Immature natural killer cell (primary cell): Measurements from ENCODE around the gene PPP1R14C. TPM values are rescaled to one million over a fixed set of nuclear protein-coding genes. Genes with fewer than 3 reads are reported as not detected.

Experiments used
- DNase-seq, 3 donors: peaks; one replicate each; pipeline ENCODE4 v3.0.0; 2022; ENCODE audit warnings: mixed read lengths in 1 of 3
- H3K27ac Mint-ChIP-seq, 6 donors: one replicate each; pipeline ENCODE4 v1.8.0; 2020; ENCODE audit warnings: mixed read lengths in 6 of 6, mild to moderate bottlenecking in 5 of 6, inconsistent platforms in 4 of 6, moderate library complexity in 3 of 6
- H3K27me3 Mint-ChIP-seq, 3 donors: one replicate each; pipeline ENCODE4 v1.8.0; 2020 to 2021; ENCODE audit warnings: low read depth in 3 of 3, mild to moderate bottlenecking in 3 of 3, mixed read lengths in 3 of 3, moderate library complexity in 3 of 3, inconsistent platforms in 1 of 3
- H3K36me3 Mint-ChIP-seq, 3 donors: one replicate each; pipeline ENCODE4 v1.8.0; 2020; ENCODE audit warnings: mixed read lengths in 3 of 3, inconsistent platforms in 2 of 3, mild to moderate bottlenecking in 2 of 3
- H3K4me1 Mint-ChIP-seq, 2 donors: one replicate each; pipeline ENCODE4 v1.8.0; 2020; ENCODE audit warnings: inconsistent platforms in 2 of 2, mild to moderate bottlenecking in 2 of 2, mixed read lengths in 2 of 2, moderate library complexity in 1 of 2
- H3K4me3 Mint-ChIP-seq, 5 donors: one replicate each; pipeline ENCODE4 v1.8.0; 2020; ENCODE audit warnings: mild to moderate bottlenecking in 5 of 5, mixed read lengths in 5 of 5, inconsistent platforms in 3 of 5, moderate library complexity in 3 of 5
- H3K9me3 Mint-ChIP-seq, 6 donors: one replicate each; pipeline ENCODE4 v1.8.0; 2020; ENCODE audit warnings: mild to moderate bottlenecking in 6 of 6, mixed read lengths in 6 of 6, inconsistent platforms in 4 of 6, moderate library complexity in 3 of 6
- polyA plus RNA-seq, 3 donors: library from polyadenylated mRNA; unstranded; fragments of 300-500 nt; fragmentation: Illumina TruSeq; gene quantifications; one replicate each; pipeline ENCODE4 v1.2.3, GENCODE V29; 2021

Gene PPP1R14C
- polyA plus RNA-seq, 3 donors from 2014 or later, result 0.38 TPM; not detected in 2

DNA sequence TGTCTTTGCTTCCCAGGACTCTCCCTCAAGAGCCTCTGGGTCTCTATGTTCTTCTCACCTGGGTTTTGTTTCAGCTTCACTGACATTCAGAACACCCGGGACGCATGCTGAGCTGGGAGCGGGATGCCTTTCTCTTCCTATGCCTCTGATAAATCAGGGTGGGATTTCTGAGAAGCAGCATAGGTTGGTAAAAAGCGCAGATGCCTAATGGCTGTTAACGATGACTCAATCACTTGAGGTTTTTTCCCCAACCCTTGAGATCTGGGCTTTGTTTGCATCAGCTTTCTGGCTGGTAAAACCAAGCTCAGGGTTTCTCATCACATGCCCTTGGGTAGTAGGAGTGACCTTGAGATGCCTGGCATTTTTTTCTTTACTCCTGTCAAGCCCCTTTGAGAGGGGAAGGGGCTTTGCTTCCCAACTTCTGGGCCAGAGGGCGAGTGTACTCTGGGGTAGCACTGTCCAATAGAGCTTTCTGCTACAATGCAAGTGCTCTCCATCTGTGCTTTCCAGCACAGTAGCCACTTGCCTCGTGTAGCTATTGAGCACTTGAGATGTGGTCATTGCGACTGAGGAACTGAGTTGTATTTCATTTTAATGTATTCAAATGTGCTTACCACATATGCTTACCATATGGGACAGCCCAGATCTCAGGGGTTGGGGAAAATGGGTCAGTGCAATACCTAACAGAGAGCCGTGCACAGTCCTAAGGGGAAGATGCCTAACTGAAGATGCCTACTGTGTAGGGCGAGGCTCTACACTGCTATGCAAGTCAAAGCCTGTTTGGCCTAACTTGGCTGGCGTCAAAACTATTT, 69.1 kb downstream of the PPP1R14C start:
- H3K36me3 Mint-ChIP-seq, result no peaks in the 10 kb centered on the region
- H3K9me3 Mint-ChIP-seq, result no peaks in the 10 kb centered on the region
- H3K4me3 Mint-ChIP-seq, result no peak overlapping the region

DNA sequence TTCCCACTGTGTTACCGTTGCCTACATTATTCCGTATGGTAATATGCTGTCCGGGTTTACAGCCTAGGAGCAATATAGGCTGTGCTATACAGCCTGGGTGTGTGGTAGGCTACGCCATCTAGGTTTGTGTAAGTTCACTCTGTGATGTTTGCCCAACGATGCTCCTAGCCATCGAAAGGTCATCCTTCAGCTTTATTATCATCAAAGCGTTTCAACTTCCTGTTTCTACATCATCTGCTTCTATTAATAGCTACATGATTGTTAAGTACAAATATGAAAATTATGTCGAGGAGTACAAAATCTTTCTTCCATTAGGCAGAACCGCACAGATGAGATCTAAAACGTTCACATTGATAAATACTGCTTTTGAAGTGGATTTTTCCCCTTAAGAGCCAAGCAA, 69.9 kb downstream of the PPP1R14C start:
- no peaks in the 10 kb centered on the region for H3K4me1 Mint-ChIP-seq
- H3K27ac Mint-ChIP-seq, result no peak overlapping the region
- no peak overlapping the region for H3K4me3 Mint-ChIP-seq
- H3K36me3 Mint-ChIP-seq, result no peaks in the 10 kb centered on the region
- DNase-seq, result no peak
- peaks cover 0 to 2% (median 1%) of the 10 kb centered on the region in 3 donors for H3K27me3 Mint-ChIP-seq
- H3K9me3 Mint-ChIP-seq, result no peaks in the 10 kb centered on the region

More for the DNA sequence above, 69.1 kb downstream of the PPP1R14C start:
- no peak for DNase-seq
- Mint-ChIP-seq H3K27ac (no peak overlapping the region), H3K4me1 (no peaks in the 10 kb centered on the region), H3K27me3 (peaks cover 0 to 2% (median 1%) of the 10 kb centered on the region in 3 donors)

DNA sequence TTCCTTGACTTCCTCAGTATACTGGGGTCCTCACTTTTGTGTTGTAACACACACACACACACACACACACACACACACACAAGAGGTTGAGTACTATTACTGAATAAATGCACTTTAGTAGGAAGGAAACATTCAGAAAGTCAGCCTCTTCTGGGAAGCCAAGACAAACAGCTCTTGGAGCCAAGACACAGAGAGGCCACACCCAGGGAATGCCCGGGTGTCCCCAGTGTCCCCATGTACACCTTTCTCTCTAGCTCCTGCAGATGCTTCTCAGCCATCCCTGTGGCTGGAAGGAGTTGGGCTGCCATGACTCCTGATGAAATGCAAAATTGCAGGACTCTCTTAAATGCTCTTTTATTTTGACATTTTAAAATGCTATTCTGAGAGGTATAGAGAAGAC, 70.5 kb downstream of the PPP1R14C start:
- DNase-seq, result no peak
- no peaks in the 10 kb centered on the region for H3K4me1 Mint-ChIP-seq
- H3K27ac Mint-ChIP-seq, result no peak overlapping the region
- H3K4me3 Mint-ChIP-seq, result no peak overlapping the region
- peaks cover 0 to 2% (median 1%) of the 10 kb centered on the region in 3 donors for H3K27me3 Mint-ChIP-seq
- no peaks in the 10 kb centered on the region for H3K36me3 Mint-ChIP-seq
- no peaks in the 10 kb centered on the region for H3K9me3 Mint-ChIP-seq

DNA sequence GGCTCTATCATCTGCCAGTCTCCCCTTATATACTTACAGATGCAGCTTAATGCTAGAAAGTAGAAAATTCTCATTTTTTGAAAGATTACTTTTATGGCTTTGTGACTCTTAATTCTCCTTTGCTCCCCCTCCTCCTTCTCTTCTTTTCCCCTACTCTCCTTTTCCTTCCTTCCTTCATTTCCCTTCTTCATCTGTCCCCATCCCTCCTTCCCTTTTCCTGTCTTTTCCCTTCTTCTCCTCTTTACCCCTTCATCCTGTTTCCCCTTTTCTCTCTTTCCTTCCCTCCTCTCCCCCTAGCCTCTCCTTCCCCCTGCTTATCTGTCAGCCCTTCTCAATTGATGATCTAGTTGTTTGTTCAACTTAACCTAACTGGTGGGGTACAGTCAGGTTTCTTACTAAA, 71.5 kb downstream of the PPP1R14C start:
- no peaks in the 10 kb centered on the region for H3K4me1 Mint-ChIP-seq
- no peak for DNase-seq
- H3K4me3 Mint-ChIP-seq, result no peak overlapping the region
- no peaks in the 10 kb centered on the region for H3K36me3 Mint-ChIP-seq
- H3K9me3 Mint-ChIP-seq, result no peaks in the 10 kb centered on the region
- peaks cover 0 to 2% (median 1%) of the 10 kb centered on the region in 3 donors for H3K27me3 Mint-ChIP-seq
- no peak overlapping the region for H3K27ac Mint-ChIP-seq

DNA sequence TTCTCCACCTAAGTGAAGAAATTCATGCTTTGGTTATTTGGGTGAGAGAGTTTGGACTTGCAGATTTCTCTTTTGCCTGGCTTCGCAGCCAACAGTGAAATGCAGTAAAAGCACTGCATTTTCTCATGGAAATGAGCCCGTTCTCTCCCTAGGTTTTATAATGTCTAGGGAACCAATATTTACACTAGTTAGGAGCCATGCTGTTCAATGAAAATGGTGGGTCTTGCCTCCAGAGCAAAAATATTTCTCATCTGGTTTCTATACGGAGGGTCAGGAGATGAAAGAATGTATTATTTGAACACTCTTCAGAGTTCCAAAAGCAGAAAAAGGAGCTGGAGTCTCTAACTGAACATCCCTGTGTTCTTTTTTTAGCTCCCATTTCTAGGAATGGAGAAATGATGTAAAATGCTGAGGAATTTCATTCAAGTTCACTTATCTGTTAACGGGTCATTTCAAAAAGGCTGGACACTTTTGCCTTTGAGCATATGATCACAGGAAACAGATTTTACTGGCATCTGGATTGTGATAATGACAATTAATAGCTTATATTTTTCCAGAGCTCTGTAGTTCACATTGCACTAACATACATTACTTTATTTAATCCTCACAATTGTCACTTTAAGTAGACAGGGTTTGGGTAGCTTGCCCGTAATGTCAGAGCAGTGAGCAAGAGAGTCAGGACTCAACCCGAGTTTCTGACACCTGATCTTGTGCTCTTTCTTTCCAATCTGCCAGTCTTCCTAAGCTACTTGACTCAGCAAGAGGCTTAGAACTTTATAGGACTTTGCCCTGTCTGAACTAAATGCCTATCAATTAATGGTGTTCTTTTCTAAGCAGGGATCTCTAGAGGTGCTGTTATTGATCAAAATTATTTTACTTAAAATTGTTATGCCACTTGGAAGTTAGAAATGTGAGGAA, 78.0 kb downstream of the PPP1R14C start:
- no peak overlapping the region for H3K4me3 Mint-ChIP-seq
- no peaks in the 10 kb centered on the region for H3K9me3 Mint-ChIP-seq
- H3K27me3 Mint-ChIP-seq, result peaks cover under 1 to 6% (median 5%) of the 10 kb centered on the region in 3 donors
- DNase-seq, result no peak
- no peaks in the 10 kb centered on the region for H3K4me1 Mint-ChIP-seq
- no peaks in the 10 kb centered on the region for H3K36me3 Mint-ChIP-seq
- H3K27ac Mint-ChIP-seq, result no peak overlapping the region

DNA sequence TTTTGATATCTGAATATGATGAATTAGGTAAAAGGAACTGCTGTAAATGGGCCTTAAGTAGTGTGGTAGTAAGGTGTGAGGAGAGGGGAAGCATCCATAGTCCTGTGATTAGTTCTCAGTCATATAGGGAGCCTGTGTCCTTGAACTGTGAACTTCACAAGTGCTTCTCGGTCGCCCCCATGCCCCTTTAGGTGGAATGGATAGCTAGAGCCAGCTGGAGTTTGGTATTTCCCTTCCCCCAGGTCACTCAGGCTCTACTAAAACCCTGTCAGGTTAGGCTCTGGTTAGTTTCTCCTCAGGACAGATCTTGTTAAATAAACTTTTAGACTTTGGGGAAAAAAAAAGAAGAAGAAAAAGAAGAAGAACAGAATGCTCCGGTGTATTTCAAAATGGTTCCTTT, 82.0 kb downstream of the PPP1R14C start:
- Mint-ChIP-seq H3K27ac (no peak overlapping the region), H3K27me3 (peaks cover 6 to 7% (median 6%) of the 10 kb centered on the region in 3 donors), H3K4me1 (no peaks in the 10 kb centered on the region), H3K4me3 (no peak overlapping the region), H3K36me3 (no peaks in the 10 kb centered on the region), H3K9me3 (no peaks in the 10 kb centered on the region)
- DNase-seq, result no peak

DNA sequence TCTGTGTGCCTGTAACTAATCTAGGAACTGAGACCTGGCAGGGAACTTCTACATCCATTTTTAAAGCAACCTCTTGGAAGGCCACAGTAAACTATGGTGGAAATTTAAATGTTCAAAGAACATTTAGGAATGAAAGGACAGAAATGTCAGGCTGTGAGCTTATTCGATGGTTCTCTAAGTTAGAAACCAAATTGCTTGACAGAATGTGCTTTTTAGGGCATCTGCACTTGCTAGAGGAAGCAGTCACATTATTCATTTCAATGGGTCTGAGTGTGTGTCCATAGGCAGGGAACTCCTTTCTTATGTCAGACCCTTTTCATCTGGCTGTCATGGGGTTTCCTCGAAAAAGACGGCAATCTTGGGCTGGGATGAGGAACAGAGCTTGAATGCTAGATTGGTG, 84.4 kb downstream of the PPP1R14C start:
- H3K27me3 Mint-ChIP-seq, result peaks cover 2 to 9% (median 7%) of the 10 kb centered on the region in 3 donors

DNA sequence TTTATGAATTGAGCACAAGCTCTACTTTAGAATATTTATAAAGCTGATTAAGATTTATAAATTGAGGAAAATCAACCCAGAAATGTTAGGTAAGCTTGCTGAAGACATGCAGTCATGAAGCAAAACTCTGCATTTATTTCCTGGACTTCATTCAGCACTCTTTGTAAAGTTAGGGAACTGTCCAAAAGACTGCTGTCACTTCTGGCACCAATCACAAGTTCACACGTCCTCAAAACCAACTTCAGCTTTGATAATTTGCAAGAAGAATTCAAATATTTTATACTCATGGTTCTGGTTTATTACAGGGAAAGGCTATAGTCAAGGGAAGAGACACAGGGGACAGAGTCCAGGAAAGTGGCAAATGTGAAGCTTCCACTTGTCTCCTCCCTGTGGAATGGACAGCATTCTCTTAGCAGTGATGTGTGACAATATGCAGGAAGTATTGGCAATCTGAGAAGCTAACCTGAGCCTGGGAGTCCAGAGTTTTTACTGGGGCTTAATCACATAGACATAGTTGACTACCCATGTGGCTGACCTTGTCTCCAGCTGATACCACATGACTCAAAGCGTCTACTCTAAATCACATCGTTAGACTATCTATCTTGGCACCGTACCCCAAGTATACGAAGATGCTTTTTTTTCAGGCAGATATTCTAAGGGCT, 85.4 kb downstream of the PPP1R14C start:
- H3K27me3 Mint-ChIP-seq, result peaks cover 2 to 9% (median 7%) of the 10 kb centered on the region in 3 donors
- H3K4me1 Mint-ChIP-seq, result peaks cover 4 to 9% of the 10 kb centered on the region in 2 donors

More for the DNA sequence above, 84.4 kb downstream of the PPP1R14C start:
- Mint-ChIP-seq H3K4me3 (no peak overlapping the region), H3K27ac (no peak overlapping the region), H3K9me3 (peaks cover 0 to 1% (median 0%) of the 10 kb centered on the region in 6 donors), H3K36me3 (no peaks in the 10 kb centered on the region), H3K4me1 (peaks cover 1 to 2% of the 10 kb centered on the region in 2 donors)
- no peak for DNase-seq

DNA sequence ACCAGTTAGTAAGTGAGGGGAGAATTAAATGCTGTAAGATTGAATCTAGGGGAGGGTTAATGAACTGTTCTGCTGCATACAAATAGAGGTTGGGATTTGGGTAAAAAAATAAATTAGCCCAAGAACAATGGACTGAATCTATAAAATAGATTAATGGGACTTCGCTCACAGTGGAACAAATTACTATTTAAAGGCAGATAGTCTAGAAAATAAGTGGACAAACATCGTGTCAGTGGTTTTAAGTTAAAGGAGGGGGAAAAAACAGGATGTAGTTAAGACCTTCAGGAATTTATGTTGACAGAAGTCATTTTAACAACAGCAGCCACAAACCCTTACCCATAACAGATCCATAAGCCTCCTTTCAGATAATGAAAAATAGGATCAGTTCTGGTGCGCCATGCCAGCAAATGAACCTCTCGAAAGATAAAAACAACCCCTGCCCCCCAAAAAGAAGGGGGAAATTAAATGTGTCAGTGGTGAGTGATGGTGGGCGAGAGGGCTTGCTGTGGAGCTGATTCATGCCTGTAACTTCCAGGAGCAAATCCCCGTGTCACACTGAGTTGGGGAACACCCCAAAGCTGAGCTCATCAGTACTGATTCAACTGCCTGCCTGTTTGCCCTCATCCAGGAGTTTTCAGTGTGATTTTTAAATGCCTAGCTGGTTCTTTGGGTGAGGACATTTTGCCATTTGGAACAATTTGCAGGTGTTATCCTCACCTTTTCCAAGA, 86.8 kb downstream of the PPP1R14C start:
- peaks cover 0 to 9% (median 0%) of the 10 kb centered on the region in 6 donors for H3K9me3 Mint-ChIP-seq

More for the DNA sequence above, 85.4 kb downstream of the PPP1R14C start:
- peaks cover 0 to 6% (median 0%) of the 10 kb centered on the region in 3 donors for H3K36me3 Mint-ChIP-seq
- H3K4me3 Mint-ChIP-seq, result no peak overlapping the region
- no peak overlapping the region for H3K27ac Mint-ChIP-seq
- peaks cover 0 to 9% (median 0%) of the 10 kb centered on the region in 6 donors for H3K9me3 Mint-ChIP-seq
- no peak for DNase-seq

DNA sequence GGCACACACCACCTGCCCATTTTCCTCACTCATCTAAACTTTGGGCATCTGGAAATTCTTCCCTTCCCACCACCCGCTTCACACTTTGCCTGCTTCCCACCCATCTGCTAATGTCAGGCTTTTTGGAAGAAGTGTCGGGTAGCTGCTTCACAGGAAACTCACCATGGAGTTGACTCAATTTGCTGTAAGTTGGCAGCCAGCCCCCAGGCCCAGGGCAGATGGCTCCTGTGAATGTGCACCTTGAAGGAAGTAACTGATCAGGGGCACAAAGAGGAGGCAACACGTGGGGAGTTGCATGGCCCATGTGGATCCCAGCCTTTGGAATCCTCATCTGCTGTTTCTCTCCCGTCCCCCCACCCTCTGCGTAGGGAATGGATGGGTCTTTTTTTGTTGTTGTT, 87.3 kb downstream of the PPP1R14C start:
- H3K9me3 Mint-ChIP-seq, result peaks cover 0 to 9% (median 0%) of the 10 kb centered on the region in 6 donors
- peaks cover 2 to 9% (median 3%) of the 10 kb centered on the region in 3 donors for H3K27me3 Mint-ChIP-seq
- H3K4me3 Mint-ChIP-seq, result no peak overlapping the region
- H3K36me3 Mint-ChIP-seq, result peaks cover 0 to 6% (median 0%) of the 10 kb centered on the region in 3 donors
- DNase-seq, result no peak
- H3K4me1 Mint-ChIP-seq, result peaks cover 7 to 13% of the 10 kb centered on the region in 2 donors
- H3K27ac Mint-ChIP-seq, result no peak overlapping the region

More for the DNA sequence above, 86.8 kb downstream of the PPP1R14C start:
- DNase-seq, result no peak
- no peak overlapping the region for H3K4me3 Mint-ChIP-seq
- H3K27ac Mint-ChIP-seq, result no peak overlapping the region
- H3K27me3 Mint-ChIP-seq, result peaks cover 2 to 9% (median 3%) of the 10 kb centered on the region in 3 donors
- peaks cover 4 to 9% of the 10 kb centered on the region in 2 donors for H3K4me1 Mint-ChIP-seq
- peaks cover 0 to 6% (median 0%) of the 10 kb centered on the region in 3 donors for H3K36me3 Mint-ChIP-seq

DNA sequence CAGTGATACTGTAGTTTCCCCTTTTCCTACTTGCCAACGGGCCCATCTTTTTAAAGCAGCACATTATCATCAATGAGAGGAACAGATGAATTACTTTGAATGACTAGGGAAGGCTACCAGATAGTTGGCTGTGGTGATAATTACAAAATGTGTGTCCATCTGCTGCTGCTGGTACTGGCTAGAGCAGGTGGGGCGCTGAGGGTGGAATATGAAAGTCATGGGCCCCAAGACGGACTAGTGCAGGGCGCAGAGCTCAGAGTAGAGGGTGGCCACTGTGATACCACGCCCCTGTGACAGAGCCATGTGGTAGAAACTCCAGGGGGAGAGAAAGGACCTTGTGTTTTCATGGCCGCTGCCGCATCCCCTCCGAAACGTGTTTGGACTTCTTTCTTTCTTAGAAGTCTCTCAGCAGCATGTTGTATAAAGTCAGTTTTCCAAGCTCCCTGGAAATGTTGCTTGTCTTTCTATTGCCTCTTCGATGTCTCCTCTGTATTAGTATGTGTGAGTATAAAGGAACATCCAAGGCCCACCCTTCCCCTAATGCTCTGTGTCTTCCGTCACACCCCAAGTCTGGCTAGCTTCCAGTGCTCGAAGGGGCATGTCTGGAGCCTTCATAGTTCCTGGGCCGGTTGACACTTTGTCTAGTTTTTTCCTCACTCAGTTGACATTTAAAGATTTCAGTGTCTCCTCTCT, 88.1 kb downstream of the PPP1R14C start:
- Mint-ChIP-seq H3K36me3 (peaks cover 0 to 6% (median 0%) of the 10 kb centered on the region in 3 donors), H3K27ac (no peak overlapping the region), H3K9me3 (peaks cover 0 to 9% (median 0%) of the 10 kb centered on the region in 6 donors), H3K27me3 (peaks cover 2 to 8% (median 3%) of the 10 kb centered on the region in 3 donors), H3K4me1 (peaks cover 15 to 21% of the 10 kb centered on the region in 2 donors), H3K4me3 (no peak overlapping the region)
- no peak for DNase-seq

DNA sequence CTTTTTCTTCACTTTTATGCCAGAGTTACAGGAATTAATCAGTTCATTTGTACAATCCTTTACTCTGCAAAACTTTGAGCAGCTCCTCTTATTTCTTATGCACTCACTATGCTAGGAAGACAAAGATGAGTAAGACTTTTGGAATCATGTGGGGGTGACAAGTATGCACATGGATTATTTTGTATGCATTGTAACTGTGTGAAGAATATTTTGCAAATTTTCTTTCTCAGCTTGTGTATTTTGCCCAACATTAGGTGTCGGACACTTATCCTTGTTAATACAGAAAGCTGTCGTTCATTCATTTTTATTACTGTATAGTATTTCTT, 88.6 kb downstream of the PPP1R14C start:
- DNase-seq, result no peak
- H3K4me1 Mint-ChIP-seq, result peaks cover 17 to 26% of the 10 kb centered on the region in 2 donors
- peaks cover 0 to 9% (median 0%) of the 10 kb centered on the region in 6 donors for H3K9me3 Mint-ChIP-seq
- peaks cover 0 to 6% (median 0%) of the 10 kb centered on the region in 3 donors for H3K36me3 Mint-ChIP-seq
- no peak overlapping the region for H3K27ac Mint-ChIP-seq
- peaks cover 2 to 6% (median 3%) of the 10 kb centered on the region in 3 donors for H3K27me3 Mint-ChIP-seq
- no peak overlapping the region for H3K4me3 Mint-ChIP-seq
